Inflammatory macrophage treated with lipopolysaccharide for 1 hour (primary cell): ENCODE data around the gene NPIPA1.
"Not testable (repeated sequence)": the region's sequence is repeated elsewhere in the genome, so short reads cannot be mapped to it uniquely, and the experiment has no call there.

Experiments used
- DNase-seq, 2 donors: peaks; one replicate each; pipeline ENCODE4 v3.0.0-alpha.2; 2020 to 2022

The NPIPA1 gene

DNA sequence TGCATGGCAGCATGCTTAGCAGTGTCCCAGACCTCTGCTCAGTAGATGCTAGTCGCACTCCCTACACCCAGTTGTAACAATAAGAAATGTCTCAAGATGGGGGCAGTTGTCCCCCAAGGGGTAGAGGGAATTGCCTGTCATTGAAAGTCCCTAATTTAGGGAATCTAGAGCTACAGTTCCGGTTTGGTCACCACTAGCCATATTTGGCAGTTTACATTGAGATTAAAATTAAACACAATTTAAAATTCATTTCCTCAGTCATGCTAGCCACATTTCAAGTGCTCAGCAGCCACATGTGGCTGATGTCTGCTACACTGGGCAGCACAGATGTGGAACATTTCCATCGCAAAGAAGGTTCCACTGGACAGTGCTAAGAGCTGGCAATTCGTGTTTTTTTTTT lies 41.7 kb downstream of the NPIPA1 start:
- not testable (repeated sequence) for DNase-seq

DNA sequence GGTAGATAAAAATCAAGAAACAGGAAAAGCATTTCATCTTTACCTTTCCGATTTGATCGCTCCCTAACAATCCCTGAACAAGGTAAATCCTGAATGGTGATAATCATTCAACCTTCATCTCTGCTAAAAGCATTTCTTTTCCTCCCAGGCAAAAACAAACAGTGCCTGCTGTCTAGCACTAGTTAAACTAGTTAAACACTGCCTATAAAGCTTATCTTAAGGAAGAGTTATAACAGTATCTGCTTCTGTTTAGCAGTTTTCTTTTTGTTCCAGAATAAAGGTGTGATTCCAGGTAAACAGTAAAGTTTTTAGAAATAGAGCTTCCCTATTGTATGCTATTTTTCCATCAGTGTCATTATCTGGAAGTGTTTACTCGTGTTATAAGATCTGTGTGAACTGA lies 44.0 kb downstream of the NPIPA1 start:
- not testable (repeated sequence) for DNase-seq

DNA sequence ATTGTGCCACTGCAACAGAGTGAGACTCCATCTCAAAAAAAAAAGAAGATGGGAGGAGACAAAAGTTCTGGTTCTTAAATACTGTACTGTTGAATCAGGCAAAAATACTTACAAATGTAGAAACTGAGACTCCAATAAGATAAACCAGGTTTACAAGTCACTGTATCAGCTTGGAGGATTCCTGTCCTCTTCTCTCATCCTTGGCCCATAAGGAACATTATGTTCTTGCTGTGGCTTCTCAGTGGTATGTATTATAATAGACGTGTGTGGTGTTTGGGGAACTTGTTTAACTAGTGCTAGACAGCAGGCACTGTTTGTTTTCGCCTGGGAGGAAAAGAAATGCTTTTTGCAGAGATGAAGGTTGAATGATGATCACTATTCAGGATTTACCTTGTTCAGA lies 45.3 kb downstream of the NPIPA1 start:
- not testable (repeated sequence) for DNase-seq

DNA sequence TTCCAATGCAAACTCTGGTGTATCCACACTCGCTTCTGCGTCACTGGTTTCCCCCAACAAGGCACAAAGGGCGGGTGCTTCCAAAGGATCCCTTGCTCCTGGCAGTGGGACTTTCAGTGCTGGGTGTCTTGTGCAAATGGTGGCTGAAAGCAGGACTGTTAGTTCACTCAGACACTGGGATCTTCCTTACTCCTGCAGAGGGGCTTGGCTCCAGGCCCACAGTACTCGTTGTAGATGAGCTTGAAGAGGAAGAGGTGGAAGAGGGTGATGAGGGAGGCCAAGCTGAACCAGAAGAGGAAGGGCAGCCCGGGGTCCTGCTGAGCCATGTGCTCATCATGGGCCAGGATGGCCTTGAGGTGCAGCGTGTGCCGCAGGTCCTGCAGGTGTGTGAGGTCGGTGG lies 50.8 kb downstream of the NPIPA1 start:
- not testable (repeated sequence) for DNase-seq

DNA sequence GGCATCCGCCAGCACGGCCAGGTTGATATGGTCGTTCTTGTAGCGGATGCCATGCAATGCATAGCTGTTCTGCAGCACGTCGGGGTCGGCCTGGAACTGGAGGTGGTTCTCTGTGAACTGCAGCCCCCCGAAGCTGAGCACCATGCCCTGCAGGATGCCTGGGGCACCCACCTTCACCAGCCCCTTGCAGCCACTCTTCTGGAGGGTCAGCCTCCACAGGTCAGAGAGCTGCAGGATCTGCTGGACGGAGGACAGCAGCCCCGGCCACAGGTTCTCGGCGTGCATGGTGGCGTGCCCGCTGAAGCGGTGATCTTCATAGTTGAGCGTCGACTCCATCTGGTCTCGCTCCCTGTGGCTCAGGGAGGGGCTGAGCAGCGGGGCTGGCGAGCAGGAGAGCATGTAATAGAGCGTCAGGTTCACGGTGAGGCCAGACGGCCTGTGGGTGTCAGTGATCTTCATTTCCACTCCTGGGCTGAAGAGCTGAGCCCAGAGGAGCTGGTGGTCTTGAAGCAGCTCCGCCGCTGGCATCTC lies 51.5 kb downstream of the NPIPA1 start:
- DNase-seq = not testable (repeated sequence)

DNA sequence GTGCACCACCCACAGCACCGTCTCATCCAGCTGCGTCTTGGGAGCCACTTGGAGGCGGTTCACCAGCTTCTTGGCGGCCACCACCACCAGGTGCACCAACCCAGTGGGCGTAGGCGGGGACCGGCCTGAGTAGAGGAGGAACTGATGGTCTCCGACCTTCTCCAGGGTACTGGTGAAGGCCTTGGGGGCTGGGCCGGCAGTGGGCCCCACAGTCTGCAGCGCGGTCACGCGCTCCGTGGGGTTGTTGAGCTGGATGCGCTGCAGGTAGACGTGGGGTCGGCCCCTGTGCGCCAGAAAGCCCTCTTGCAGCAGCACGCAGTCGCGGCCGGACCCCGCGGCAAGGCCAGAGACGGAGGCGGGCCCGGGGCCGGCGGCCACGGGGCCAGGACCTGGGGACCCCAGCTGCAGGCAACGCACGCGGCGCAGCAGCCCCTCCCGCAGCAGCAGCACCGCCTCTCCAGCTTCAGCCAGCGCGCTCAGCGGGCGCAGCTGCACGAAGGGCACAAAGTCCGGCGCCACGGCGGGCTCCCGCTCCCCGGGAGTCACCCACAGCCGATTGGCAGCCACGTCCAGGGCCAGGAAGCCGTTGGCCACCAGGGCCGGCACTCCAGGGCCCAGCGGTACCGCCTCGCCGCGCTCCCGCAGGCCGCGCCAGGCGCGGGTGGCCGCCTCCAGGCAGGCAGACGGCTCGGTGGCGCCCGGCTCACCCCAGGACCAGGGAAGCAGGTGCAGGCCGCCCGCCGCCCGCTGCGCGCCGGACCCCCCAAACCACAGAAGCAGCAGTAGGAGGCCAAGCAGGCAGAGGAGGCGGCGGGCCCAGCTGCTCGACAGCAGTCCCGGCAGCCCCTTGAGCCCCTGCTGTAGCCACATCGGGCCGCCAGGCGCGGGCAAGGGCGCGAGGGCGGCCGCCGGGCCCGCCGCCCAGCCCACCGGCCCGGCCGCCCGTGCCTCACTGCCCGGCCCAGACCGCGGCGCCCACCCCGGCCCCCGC lies 52.3 kb downstream of the NPIPA1 start:
- not testable (repeated sequence) for DNase-seq

DNA sequence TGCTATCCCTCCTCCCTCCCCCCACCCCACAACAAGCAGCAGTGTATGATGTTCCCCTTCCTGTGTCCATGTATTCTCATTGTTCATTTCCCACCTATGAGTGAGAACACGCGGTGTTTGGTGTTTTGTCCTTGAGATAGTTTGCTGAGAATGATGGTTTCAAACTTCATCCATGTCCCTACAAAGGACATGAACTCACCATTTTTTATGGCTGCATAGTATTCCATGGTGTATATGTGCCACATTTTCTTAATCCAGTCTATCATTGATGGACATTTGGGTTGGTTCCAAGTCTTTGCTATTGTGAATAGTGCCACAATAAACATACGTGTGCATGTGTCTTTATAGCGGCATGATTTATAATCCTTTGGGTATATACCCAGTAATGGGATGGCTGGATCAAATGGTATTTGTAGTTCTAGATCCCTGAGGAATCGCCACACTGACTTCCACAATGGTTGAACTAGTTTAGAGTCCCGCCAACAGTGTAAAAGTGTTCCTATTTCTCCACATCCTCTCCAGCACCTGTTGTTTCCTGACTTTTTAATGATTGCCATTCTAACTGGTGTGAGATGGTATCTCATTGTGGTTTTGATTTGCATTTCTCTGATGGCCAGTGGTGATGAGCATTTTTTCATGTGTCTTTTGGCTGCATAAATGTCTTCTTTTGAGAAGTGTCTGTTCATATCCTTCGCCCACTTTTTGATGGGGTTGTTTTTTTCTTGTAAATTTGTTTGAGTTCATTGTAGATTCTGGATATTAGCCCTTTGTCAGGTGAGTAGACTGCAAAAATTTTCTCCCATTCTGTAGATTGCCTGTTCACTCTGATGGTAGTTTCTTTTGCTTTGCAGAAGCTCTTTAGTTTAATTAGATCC lies 56.3 kb downstream of the NPIPA1 start:
- not testable (repeated sequence) for DNase-seq

DNA sequence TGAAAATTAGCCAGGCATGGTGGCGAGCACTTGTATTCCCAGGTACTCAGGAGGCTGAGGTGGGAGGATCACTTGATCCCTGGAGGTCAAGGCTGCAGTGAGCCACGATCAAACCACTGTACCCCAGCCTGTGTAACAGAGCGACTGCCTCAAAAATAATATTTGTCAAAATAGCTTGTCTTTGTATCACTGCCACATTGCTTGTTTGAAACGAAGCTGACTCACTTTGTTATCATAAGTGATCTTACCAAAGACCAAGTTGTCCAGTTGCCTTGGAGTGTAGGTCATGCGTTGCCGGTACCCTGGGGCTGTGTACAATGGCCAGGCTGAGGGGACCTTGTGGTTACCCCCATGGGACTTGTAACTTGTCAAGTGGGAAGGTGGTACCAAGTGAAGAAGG lies 59.5 kb downstream of the NPIPA1 start:
- DNase-seq = not testable (repeated sequence)

DNA sequence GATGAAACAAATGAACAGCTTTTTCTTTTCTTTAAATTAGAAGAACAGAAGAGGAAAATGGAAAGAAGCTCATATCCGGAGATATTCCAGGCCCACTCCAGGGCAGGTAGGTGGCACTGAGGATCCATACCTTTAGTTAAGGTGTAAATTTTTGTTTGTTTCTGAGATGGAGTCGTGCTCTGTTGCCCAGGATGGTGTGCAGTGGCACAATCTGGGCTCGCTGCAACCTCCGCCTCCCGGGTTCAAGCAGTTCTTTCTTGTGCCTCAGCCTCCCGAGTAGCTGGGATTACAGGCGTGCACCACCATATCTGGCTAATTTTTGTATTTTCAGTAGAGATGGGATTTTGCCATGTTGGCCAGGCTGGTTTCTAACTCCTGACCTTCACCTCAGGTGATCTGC lies 61.1 kb downstream of the NPIPA1 start:
- not testable (repeated sequence) for DNase-seq

DNA sequence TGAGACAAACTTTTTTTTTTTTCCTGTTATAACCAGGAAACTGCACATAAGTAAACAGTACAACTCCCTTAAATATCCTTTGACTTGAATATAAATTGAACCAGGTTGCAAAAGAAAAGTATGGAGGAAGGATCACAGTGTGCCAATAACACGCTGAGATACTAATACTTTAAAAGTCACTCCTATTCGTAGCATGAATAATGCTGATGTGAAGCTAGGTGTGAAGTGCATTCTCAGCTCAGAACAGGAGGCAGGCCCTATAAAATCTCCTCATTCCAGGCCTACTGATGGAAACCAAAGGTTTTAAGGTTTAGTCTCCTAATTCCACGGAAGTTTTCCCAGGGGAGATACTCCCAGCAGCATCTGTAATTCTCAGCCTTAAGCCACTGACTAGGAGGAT lies 62.6 kb downstream of the NPIPA1 start:
- DNase-seq = not testable (repeated sequence)
